Thyroid gland (tissue), 4 donors: ENCODE data around the gene ZBTB32.

Experiments used
- POLR2A ChIP-seq, 2 donors: fragments of 450-650 bp; IDR thresholded peaks; one replicate each; pipeline ENCODE4 v1.6.1; 2017; ENCODE audit warnings: antibody characterized with exemption in 2 of 2, mild to moderate bottlenecking in 2 of 2, moderate library complexity in 1 of 2
- TF ChIP-seq, protein P1 (sequence below), 6 experiments: fragments of 200-600 bp in 3 of 6; fragments of 450-650 bp in 3 of 6; sonication (generic) in 3 of 6; IDR thresholded peaks; one replicate each; pipeline ENCODE4 v1.5.1; 2016 to 2019; ENCODE audit warnings: antibody characterized with exemption in 6 of 6, mild to moderate bottlenecking in 2 of 6, inconsistent platforms in 1 of 6, moderate library complexity in 1 of 6

DNA sequence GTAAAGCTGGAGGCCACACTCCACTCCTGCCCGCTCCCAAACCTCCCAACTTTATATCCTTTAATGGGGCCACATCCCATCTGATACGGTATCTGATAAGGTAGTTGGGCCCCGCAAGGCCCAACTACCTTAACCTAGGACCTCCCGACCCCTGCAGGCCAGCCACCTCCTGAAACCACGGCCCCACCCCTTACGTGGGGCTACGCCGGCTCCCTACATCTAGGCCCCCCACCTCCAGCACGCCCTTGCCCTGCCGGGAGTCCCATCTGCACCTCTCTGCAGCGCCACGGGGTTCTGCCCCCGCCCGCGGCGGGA, 35.7 kb downstream of the ZBTB32 start:
- TF ChIP-seq, protein P1, sequence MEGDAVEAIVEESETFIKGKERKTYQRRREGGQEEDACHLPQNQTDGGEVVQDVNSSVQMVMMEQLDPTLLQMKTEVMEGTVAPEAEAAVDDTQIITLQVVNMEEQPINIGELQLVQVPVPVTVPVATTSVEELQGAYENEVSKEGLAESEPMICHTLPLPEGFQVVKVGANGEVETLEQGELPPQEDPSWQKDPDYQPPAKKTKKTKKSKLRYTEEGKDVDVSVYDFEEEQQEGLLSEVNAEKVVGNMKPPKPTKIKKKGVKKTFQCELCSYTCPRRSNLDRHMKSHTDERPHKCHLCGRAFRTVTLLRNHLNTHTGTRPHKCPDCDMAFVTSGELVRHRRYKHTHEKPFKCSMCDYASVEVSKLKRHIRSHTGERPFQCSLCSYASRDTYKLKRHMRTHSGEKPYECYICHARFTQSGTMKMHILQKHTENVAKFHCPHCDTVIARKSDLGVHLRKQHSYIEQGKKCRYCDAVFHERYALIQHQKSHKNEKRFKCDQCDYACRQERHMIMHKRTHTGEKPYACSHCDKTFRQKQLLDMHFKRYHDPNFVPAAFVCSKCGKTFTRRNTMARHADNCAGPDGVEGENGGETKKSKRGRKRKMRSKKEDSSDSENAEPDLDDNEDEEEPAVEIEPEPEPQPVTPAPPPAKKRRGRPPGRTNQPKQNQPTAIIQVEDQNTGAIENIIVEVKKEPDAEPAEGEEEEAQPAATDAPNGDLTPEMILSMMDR (IDR thresholded peaks at IDR 0.05) = no peak
- no peak for TF ChIP-seq POLR2A (IDR thresholded peaks at IDR 0.05)
